GM19324 (cell line): ENCODE results near the gene KISS1.
"Not testable (repeated sequence)": the region's sequence is repeated elsewhere in the genome, so short reads cannot be mapped to it uniquely, and the experiment has no call there.

Source experiments
- ATAC-seq: cut with Tn5 transposase; IDR thresholded peaks from one replicate; pipeline ENCODE4 v1.9.1; 2021; ENCODE audit warnings: mild to moderate bottlenecking, moderate library complexity; ENCODE audit not compliant: unreplicated experiment, low FRiP score

KISS1 gene, protein sequence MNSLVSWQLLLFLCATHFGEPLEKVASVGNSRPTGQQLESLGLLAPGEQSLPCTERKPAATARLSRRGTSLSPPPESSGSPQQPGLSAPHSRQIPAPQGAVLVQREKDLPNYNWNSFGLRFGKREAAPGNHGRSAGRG

DNA sequence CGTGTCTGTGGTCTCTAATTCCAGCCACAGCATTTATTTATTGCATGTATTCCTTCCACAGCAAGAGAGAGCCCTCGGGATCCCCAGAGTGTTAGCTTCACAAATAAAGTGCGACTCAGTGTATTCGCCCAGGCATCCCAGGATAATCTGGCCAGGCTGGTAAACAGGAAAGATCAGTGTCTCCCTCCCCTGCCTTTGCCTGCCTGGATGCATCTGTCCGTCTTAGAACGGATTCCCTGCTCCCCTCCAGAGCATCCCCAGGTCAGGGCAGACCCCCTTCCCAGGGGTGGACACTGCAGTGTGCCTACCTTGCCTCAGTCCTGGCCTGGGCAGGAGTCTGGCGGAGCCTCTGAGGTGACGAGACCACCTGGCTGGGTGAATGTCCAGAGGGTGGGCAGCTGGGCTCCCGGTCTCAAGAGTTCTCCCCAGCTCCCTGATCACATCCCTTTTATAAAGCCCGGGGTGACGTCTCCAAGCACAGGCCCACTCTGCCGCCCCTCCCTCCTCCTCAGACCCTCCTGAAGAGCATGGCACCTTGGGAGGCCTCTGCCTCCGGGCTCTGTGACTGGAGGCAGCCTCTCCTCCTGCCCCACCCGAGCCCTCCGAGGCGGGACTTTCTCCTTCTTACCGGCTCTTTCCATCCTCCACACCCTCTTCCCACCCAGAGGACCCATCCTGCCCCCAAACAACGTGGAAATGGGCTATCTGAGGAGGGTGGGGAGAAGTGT lies at the start of gene KISS1:
TSS of gene KISS1 (minus strand) at position 424 of the 728 bp plus-strand sequence. CDS start 3,615 bp downstream, outside the sequence.
- no peak for ATAC-seq

DNA sequence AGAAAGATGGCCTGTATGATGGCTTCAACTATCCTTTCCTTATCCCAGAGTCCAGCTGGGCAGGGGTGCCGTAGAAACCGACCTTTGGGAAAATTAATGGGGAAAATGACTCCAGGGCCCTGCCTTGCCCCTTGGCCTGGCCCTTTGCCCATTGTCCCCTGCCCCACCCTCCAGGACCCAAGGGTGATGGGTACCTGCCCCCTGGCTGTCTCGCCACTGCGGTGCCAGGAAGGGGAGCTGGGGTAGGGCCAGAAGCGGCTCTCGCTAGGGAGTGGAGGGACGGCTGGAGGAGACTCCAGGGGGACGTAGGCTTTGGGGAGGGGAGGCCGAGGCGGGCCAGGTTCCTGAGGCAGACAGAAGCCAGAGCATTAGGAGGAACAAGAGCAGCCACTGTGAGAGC lies 46.6 kb upstream of the KISS1 start:
- ATAC-seq = no peak

DNA sequence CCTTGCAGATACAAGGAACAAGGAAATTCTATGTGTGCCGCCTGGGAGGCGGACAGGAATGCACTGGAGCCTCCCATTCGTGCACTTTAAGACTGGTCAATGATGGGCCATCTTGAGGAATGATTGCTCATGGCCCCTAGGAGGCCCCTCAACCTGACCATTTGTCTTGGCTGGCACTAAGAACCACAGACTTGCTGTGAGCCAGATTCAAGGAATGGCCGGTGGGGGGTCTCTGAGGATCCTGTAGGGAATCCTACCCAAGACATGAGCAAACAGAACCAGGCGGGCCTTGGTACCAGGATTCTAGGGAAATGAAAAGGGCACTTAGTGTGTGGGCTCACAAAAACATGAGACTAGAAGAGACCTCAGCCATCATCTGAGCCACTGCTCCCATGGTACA lies 45.6 kb upstream of the KISS1 start:
- no peak for ATAC-seq

DNA sequence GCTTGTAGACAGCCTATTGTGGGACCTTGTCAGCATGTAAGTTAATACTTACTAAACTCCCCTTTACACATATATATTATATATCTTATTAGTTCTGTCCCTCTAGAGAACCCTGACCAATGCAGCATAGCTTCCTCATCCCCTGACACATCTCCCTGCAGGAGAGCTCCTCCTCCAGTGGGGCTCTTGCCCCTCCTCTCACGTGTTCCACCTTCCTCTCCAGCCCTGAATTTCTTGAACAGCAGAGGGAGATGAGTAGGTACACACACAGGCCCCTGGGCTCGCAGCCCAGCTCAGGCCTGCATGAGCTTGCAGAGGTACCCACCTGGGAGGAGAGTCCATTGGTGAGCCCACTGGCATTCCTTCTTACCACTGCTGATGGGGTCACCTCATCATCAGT lies 44.8 kb upstream of the KISS1 start:
- no peak for ATAC-seq

DNA sequence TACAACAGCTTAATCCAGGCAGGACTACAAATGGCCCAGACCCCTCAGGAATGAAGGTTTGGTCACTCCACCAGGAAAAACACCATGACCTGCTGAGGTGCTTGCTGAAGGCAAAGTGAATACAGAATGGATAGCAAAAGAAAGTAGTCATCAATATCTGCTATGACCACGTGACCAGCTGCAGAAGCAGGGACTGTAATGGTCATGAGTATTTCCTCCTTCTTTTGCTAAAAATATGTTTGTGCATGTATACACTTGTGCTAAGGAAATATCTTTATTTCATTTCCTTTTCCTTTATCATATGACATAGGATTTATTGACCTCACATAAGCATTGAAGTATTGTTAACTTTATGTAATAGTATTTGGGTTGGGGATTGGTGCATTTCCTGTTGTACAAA lies 43.9 kb upstream of the KISS1 start:
- no peak for ATAC-seq

DNA sequence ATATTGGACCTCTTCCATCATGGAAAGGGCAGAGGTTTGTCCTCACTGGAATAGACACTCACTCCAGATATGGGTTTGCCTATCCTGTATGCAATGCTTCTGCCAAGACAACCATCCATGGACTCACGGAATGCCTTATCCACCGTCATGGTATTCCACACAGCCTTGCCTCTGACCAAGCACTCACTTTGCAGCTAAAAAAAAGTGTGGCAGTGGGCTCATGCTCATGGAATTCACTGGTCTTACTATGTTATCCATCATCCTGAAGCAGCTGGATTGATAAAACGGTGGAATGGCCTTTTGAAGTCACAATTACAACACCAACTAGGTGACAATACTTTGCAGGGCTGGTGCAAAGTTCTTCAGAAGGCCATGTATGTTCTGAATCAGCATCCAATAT lies 43.1 kb upstream of the KISS1 start:
- ATAC-seq = not testable (repeated sequence)

DNA sequence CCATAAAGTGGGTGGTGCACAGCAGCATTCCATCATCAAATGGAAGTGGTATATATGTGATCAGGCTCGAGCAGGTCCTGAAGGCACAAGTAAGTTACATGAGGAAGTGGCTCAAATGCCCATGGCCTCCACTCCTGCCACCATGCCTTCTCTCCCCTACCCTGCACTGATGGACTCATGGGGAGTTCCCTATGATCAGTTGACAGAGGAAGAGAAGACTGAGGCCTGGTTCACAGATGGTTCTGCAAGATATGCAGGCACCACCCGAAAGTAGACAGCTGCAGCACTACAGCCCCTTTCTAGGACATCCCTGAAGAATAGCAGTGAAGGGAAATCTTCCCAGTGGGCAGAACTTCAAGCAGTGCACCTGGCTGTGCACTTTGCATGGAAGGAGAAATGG lies 42.2 kb upstream of the KISS1 start:
- ATAC-seq = not testable (repeated sequence)

DNA sequence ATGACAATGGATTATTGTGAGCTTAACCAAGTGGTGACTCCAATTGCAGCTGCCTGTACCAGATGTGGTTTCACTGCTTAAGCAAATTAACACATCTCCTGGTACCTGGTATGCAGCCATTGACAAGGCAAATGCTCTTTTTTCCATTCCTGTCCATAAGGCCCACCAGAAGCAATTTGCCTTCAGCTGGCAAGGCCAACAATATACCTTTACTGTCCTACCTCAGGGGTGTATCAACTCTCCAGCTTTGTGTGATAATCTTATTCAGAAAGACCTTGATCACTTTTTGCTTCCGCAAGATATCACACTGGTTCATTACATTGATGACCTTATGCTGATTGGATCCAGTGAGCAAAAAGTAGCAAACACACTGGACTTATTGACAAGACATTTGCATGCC lies 41.2 kb upstream of the KISS1 start:
- not testable (repeated sequence) for ATAC-seq

DNA sequence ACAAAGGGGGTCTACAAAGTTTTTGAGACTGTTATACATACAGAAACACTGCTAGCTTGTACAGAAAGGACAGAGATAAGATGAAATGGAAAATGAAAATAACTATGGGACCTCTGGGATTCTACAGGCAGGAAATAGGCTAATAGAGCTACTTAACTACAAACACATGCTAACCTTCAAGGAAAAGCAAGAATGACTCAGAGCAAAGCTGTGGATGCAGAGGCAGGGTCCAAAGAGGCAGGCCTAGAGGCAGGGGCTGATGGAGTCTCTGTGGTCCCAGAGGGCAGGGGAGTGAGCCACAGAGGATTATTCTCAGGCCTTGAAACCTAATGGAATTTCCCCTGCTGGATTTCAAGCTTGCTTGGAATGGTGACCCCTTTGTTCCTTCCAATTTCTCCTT lies 36.2 kb upstream of the KISS1 start:
- no peak for ATAC-seq

DNA sequence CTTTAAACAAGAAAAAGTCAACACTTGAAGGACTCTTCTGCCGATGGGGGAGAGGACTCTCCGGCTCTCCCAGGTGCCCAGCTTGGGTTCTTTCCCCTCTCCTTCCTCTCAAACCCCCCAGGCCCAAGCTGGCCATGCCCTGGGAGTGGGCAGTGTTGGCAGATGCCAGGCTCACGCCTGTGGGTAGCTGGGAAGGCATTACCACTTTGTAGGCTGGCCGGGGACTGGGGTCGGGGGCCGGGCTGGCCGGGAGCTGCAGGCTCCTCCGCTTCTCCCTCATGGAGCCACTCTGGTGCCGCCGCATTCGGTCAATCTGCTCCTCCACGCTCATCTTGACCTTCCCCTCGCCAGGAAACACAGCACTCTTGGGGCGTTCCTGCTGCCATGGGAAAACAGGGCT lies 33.9 kb upstream of the KISS1 start:
- no peak for ATAC-seq

DNA sequence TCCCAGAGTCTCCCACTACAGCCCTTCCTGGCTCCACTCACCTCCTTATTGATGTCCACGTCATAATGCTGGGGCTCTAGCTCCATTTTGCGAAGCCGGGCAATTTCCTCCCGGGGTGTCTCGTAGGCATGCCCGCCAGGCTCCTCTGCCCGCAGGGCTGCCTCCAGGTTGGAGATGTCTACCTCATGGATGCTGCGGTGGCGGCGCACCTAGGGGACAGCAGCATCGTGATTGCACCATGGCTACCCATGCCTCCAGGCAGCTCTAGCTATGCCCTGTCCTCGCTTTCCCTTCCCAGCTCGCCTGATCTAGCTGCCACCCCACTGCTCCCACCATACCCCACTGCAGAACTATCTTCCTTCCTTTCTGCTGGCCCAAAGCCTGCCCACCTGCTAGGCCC lies 32.6 kb upstream of the KISS1 start:
- no peak for ATAC-seq

DNA sequence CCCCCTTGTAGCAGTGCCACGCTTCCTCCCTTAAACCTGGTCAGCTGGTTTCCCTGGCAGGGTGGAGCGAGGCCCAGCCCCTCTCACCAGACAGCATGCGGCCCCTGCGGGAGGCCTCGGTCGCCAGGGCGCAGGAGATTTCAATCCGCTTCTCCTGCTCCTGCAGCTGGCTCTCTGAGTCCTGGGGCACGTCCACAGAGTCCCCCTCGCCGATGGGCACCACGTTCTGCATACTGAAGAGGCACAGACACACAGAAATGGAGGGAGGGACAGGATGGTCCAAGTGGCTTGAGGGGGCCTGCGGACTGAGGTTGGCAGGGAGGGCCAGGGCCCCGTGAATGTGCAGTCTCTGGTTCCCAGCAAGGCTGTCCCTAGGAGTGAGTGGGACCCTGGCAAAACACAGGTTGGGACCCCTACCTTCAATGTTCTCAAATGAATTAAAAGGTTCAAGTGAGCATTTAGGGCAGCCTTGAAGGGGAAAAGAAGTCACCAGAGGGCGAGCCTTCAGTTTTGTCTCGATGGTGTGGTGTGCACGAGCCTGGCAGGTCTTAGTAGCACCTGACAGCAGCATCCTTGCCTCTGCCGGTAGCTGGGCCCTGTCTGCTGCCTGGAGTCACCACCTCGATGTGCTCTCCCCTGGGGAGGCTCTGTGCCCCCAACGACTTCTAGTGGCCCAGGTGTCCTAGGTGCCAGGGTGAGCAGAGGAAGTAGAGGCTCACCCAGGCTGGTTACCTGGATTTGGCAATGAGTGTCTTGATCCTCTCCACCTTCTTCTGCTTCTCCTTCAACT lies 31.9 kb upstream of the KISS1 start:
- ATAC-seq = no peak

DNA sequence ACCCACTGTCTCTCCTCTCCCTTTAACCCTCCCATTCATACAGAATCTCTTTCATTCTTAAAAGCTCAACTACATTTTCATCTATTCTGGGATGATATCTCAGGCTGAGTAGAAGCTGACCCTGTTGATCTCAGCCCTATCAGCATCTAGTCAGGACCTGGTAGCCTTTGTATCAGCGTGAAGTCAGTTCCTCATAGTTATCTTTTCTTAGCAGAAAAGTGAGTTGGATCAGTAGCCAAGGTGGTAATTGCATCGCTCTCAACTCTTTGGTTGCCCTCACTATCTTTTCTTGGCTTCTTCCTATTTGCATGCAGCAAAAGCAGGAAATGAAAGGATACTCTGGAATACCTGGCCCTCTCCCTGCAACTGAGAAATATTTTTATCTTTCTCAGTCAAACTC lies 31.1 kb upstream of the KISS1 start:
- no peak for ATAC-seq

DNA sequence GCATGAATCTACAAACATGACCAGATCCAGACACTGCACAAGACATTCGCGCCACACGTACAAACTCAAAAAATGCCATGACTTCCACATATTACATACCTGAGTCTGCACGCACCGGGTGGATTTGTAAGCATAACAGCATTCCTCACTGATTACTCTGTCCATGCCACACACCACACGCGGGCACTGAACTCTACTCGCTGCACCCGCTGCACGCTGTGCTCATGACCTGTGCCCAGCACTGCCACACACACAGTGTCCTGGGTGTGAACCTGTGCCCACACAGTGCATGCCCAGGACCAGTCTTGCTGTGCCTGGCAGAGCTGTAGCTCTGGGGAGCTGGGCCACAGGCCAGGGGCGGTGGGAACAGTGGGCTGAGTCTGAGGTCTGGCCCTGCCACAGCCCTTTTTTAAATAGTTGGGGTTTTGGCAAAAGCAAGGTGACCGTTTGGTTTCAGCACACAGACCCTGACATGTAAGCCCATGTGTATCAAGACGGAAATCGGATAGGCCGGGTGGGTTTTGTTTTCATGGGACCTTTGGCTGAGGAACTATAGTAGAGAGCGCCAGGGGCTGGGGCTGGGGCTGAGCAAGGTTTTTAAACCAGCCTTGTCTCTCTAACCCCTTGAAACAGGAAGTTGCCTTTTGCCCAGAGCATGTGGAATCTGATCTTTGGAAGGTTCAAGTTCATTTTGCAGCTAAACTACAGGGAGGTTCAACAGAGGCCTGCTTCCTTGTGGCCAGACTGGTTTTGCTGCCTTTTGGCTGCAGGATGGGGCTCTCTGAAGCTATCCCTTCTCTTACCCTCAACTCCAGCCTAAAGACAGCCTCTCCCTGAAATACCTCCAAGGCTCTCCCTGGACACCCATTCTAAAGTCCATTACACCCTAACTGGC lies 29.8 kb upstream of the KISS1 start:
- ATAC-seq = no peak

DNA sequence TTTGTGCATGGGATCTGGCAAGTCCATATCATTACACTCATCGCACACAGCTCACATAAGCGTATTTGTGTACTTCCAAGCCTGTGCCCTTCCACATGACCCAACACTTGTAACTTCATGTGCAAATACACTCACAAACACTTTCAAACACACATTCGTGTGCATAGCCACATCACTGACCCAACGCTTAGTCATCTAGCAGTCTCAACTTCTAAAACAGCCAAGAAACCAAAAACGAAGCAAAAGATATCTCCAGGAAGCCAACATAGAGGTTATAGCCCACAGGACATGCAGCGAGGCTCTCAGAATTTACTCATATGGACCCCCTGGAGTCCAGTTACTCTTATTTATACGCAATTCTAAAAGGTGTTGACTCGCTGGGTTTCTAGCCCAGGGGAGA lies 28.4 kb upstream of the KISS1 start:
- ATAC-seq = no peak

DNA sequence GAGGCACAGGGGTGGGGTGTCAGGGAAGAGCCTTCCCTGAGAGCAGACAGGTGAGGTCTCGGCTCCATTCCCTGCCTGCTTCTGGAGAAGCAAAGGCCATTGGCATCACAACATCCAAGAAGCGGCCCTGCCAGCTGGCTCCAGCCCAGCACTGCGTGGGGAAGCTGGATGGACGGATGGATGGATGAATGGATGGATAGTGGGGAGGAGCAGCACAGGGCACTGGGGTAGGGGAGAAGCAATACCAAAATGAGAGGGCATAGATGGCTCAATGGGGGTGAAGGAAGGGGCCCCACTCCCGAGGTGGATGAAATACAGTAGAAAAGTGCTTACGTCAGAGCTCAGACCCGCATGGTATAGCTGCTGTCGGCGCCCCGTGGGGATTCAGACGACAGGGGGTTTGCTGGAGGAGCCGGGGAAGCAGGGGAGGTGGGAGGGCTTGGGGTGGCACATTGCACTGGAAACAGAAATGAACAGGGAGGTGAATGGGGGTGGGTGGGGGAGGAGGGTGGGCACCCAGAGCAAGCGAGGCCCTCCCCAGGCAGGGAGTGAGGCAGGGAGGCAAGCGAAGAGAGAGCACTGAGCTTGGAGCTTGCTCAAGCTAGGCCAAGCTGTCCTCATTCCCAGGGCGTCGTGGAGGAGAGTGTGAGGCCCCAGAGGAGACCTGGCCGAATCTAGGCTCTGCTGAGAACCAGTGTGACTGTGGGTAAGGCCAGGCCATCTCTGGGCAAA lies 27.0 kb upstream of the KISS1 start:
- no peak for ATAC-seq

DNA sequence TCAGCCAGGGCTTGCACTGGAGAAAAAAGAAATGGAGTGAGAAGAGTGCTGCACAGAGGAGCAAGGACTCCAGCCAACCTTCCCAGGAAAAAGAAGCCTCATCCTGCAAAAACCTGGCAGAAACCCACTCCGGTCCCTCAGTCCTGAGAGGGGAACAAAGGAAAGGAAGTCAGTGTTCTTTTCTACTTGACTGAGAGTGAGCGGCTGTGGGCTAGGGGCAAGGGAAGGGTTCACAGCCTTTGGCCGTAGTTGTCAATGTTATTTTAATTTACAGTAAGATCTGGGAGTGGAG lies 26.4 kb upstream of the KISS1 start:
- ATAC-seq = no peak

DNA sequence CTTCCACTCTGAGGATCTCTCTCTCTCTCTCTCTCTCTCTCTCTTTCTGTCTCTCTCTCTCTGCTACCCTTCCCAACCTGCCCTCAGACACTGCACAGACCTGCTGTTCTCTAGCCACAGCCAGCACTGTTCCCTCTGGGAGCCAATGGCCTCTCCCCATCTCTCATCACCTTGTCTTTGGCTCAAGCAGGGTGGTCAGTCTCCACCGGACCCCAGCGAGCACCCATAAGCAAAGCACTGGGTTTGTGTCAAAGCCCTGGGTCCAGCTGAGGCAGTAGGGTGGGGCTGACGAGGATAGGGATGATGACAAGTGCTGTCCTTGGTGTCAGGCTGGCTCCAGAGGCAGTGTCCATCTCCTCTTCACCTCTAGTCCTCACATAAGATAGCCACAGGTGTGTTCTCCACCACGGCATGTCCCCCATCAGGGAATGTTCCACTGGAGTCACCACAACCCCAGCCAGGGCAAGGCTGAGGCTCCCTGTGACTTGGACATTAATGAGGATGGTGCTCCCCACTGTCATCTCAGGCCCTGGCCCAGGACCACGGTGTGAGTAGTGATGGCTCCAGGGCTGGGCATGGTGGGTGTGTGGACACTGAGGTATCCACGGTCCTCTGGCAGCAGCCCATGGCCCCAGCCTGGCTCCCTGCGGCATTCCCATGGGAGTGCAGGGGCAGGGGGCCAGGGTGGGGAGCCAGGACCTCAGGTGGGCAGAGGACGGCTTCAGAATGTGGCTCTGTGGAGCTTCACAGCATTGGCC lies 25.9 kb upstream of the KISS1 start:
- no peak for ATAC-seq

DNA sequence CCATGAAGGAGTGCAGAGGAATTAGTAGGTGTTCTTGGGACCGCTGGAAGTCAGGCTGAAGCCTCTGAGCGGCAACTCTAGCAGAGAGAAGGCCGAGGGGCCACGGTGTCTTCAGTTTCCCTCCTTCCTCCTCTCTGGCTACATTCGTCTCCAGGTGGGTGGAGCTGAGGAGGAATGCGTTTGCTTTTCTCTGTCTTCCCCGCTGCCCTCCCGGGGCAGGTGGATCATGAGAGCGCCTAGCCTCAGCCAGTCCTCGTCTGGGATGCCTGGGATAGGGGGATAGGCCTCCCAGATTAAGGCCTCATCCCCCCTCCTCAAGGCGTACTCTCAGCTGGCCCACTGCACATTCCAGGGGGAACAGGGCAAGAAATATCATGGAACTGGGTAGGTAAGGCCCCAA lies 25.0 kb upstream of the KISS1 start:
- ATAC-seq = no peak
